CD14-positive monocyte (primary cell): ENCODE data around the gene ELMO1. TPM values are rescaled to one million over a fixed set of nuclear protein-coding genes. Genes with fewer than 3 reads are reported as not detected.

Source experiments
- DNase-seq, 3 donors: peaks; one replicate each; pipeline ENCODE4 v3.0.0-alpha.2; 2011 to 2022
- H2AFZ ChIP-seq: 2 replicates; pipeline ENCODE4 v1.6.0; 2012; ENCODE audit warnings: mild to moderate bottlenecking, low read depth, low read length, inconsistent platforms; ENCODE audit not compliant: insufficient read depth, poor library complexity, severe bottlenecking
- H3K27ac ChIP-seq, 2 donors: 1 replicate in 1 of 2; 2 replicates in 1 of 2; pipeline ENCODE4 v1.5.1; 2012 to 2013; ENCODE audit warnings: low read length in 2 of 2, control low read depth in 1 of 2, inconsistent platforms in 1 of 2, low read depth in 1 of 2, mild to moderate bottlenecking in 1 of 2
- H3K27me3 ChIP-seq, 2 donors: one replicate each; pipeline versions ENCODE4 v1.6.0 to v1.6.1; 2011 to 2013; ENCODE audit warnings: low read length in 2 of 2; ENCODE audit not compliant: control insufficient read depth in 2 of 2, insufficient read depth in 2 of 2
- H3K36me3 ChIP-seq, 2 donors: replicated peaks in 1 of 2; 1 replicate in 1 of 2; 2 replicates in 1 of 2; pipeline versions ENCODE4 v1.5.1 to v1.6.1; 2012 to 2013; ENCODE audit warnings: low read length in 2 of 2, control low read depth in 1 of 2, inconsistent platforms in 1 of 2, mild to moderate bottlenecking in 1 of 2; ENCODE audit not compliant: insufficient read depth in 2 of 2, control insufficient read depth in 1 of 2
- H3K4me1 ChIP-seq, 2 donors: 1 replicate in 1 of 2; 2 replicates in 1 of 2; pipeline versions ENCODE4 v1.5.1 to v1.6.1; 2012 to 2013; ENCODE audit warnings: low read length in 2 of 2, control low read depth in 1 of 2, inconsistent platforms in 1 of 2, mild to moderate bottlenecking in 1 of 2, moderate library complexity in 1 of 2; ENCODE audit not compliant: insufficient read depth in 2 of 2, control insufficient read depth in 1 of 2
- H3K4me2 ChIP-seq: replicated peaks from 2 replicates; pipeline ENCODE3; 2012; ENCODE audit warnings: low read length, moderate library complexity, mild to moderate bottlenecking; ENCODE audit not compliant: poor library complexity, severe bottlenecking; ENCODE audit errors: extremely low read depth
- H3K4me3 ChIP-seq, 3 experiments: fragments of 200-600 bp in 1 of 3; sonication (generic) in 1 of 3; replicated peaks in 1 of 3; 1 replicate in 2 of 3; 2 replicates in 1 of 3; pipeline ENCODE4 v1.5.1; 2011 to 2013; ENCODE audit warnings: low read length in 3 of 3, mild to moderate bottlenecking in 3 of 3, control low read depth in 2 of 3, low read depth in 2 of 3, inconsistent platforms in 1 of 3, moderate library complexity in 1 of 3
- H3K79me2 ChIP-seq: 2 replicates; pipeline ENCODE4 v1.6.0; 2012; ENCODE audit warnings: mild to moderate bottlenecking, control low read depth, inconsistent platforms, low read length, moderate library complexity; ENCODE audit not compliant: insufficient read depth
- H3K9ac ChIP-seq: 2 replicates; pipeline ENCODE4 v1.6.0; 2017; ENCODE audit warnings: low read length, mild to moderate bottlenecking; ENCODE audit not compliant: insufficient read depth, poor library complexity, severe bottlenecking
- H3K9me3 ChIP-seq, 2 donors: replicated peaks in 1 of 2; 1 replicate in 1 of 2; 2 replicates in 1 of 2; pipeline versions ENCODE4 v1.5.1 to v1.6.1; 2012 to 2013; ENCODE audit warnings: low read length in 2 of 2, control low read depth in 1 of 2; ENCODE audit not compliant: control insufficient read depth in 1 of 2, insufficient read depth in 1 of 2
- H4K20me1 ChIP-seq: 2 replicates; pipeline ENCODE4 v1.6.0; 2012; ENCODE audit warnings: mild to moderate bottlenecking, low read length, control low read depth, moderate library complexity; ENCODE audit not compliant: insufficient read depth
- H3K27ac Mint-ChIP-seq, 7 donors: one replicate each; pipeline ENCODE4 v1.8.0; 2020; ENCODE audit warnings: mild to moderate bottlenecking in 7 of 7, mixed read lengths in 7 of 7, moderate library complexity in 6 of 7, inconsistent platforms in 2 of 7
- H3K27me3 Mint-ChIP-seq, 3 donors: one replicate each; pipeline ENCODE4 v1.8.0; 2021 to 2022; ENCODE audit warnings: low read depth in 3 of 3, mild to moderate bottlenecking in 3 of 3, mixed read lengths in 3 of 3, moderate library complexity in 3 of 3, inconsistent platforms in 1 of 3
- H3K36me3 Mint-ChIP-seq, 2 donors: one replicate each; pipeline ENCODE4 v1.8.0; 2020; ENCODE audit warnings: mixed read lengths in 2 of 2, inconsistent platforms in 1 of 2, mild to moderate bottlenecking in 1 of 2
- H3K4me1 Mint-ChIP-seq: one replicate; pipeline ENCODE4 v1.8.0; 2020; ENCODE audit warnings: mild to moderate bottlenecking, mixed read lengths
- H3K4me3 Mint-ChIP-seq, 2 donors: one replicate each; pipeline ENCODE4 v1.8.0; 2020; ENCODE audit warnings: mild to moderate bottlenecking in 2 of 2, mixed read lengths in 2 of 2, moderate library complexity in 1 of 2
- H3K9me3 Mint-ChIP-seq, 7 donors: one replicate each; pipeline ENCODE4 v1.8.0; 2020 to 2022; ENCODE audit warnings: mixed read lengths in 7 of 7, mild to moderate bottlenecking in 6 of 7, moderate library complexity in 6 of 7, inconsistent platforms in 2 of 7
- WGBS: methylation state at CpG from one replicate; pipeline ENCODE4 v1.1.5; 2013; ENCODE audit warnings: missing lambda C conversion rate; ENCODE audit not compliant: insufficient coverage; 5-methylcytosine and 5-hydroxymethylcytosine counted together
- intact Hi-C, 2 donors: fragments of 100-400 bp; cut with micrococcal nuclease; formaldehyde crosslinking; loops; one replicate each; pipeline versions ENCODE4 v1.15.0 to v1.15.1; 2023
- polyA plus RNA-seq, 3 donors: library from polyadenylated mRNA; depleted of rRNA in 1 of 3; unstranded in 2 of 3; stranded (reverse) in 1 of 3; fragments of 300-500 nt in 2 of 3; fragments of >200 nt in 1 of 3; fragmentation: Illumina TruSeq in 2 of 3; gene quantifications; 1 replicate in 2 of 3; 2 replicates in 1 of 3; pipeline ENCODE4 v1.2.3, GENCODE V29; 2012 to 2021
- TF ChIP-seq, protein P1 (sequence below): fragments of 200-600 bp; IDR thresholded peaks from one replicate; pipeline ENCODE4 v1.8.0; 2022; ENCODE audit warnings: antibody characterized with exemption, mild to moderate bottlenecking

The ELMO1 gene
- polyA plus RNA-seq, 3 donors = 46.6 to 50.2 (median 46.7) TPM

DNA sequence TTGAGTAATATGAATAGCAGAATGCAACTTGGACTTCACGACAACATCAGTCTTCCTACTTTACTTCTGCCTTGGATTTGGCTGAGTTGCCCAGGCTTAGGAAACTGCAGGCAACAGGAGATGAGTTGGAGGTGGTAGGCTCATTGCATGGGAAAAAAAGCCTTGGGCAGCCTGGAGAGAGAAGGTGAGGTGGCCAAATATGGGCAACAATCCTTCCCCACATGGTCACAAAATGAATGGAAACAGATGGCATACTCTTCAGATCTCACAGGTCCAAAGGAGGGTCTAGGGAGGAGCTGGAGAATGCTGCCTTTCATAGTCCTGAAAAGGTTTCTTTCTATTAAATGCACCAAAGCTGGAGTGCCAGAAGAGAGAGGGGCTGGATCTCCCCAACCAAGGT lies 595.7 kb downstream of the ELMO1 start:
- Histone ChIP-seq H3K4me3 (no peak overlapping the region), H3K9ac (no peak overlapping the region), H4K20me1 (no peaks in the 10 kb centered on the region), H3K4me2 (no peak overlapping the region), H3K79me2 (no peaks in the 10 kb centered on the region), H3K27me3 (no peaks in the 10 kb centered on the region), H3K9me3 (peaks cover 7 to 8% of the 10 kb centered on the region in 2 donors), H2AFZ (no peak overlapping the region), H3K36me3 (peaks cover 24 to 53% of the 10 kb centered on the region in 2 donors), H3K27ac (no peak overlapping the region), H3K4me1 (no peaks in the 10 kb centered on the region)
- peaks cover 3 to 9% (median 7%) of the 10 kb centered on the region in 7 donors for H3K9me3 Mint-ChIP-seq
- peaks cover 8% of the 10 kb centered on the region for H3K4me1 Mint-ChIP-seq
- H3K36me3 Mint-ChIP-seq = peaks cover 45 to 59% of the 10 kb centered on the region in 2 donors
- no peak overlapping the region for H3K4me3 Mint-ChIP-seq
- no CpG with 5 or more reads among the region's 1 CpG for WGBS
- TF ChIP-seq, protein P1, sequence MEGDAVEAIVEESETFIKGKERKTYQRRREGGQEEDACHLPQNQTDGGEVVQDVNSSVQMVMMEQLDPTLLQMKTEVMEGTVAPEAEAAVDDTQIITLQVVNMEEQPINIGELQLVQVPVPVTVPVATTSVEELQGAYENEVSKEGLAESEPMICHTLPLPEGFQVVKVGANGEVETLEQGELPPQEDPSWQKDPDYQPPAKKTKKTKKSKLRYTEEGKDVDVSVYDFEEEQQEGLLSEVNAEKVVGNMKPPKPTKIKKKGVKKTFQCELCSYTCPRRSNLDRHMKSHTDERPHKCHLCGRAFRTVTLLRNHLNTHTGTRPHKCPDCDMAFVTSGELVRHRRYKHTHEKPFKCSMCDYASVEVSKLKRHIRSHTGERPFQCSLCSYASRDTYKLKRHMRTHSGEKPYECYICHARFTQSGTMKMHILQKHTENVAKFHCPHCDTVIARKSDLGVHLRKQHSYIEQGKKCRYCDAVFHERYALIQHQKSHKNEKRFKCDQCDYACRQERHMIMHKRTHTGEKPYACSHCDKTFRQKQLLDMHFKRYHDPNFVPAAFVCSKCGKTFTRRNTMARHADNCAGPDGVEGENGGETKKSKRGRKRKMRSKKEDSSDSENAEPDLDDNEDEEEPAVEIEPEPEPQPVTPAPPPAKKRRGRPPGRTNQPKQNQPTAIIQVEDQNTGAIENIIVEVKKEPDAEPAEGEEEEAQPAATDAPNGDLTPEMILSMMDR = no peak
- intact Hi-C loops = no loop called here
- no peaks in the 10 kb centered on the region for H3K27me3 Mint-ChIP-seq
- no peak for DNase-seq
- H3K27ac Mint-ChIP-seq = no peak overlapping the region

DNA sequence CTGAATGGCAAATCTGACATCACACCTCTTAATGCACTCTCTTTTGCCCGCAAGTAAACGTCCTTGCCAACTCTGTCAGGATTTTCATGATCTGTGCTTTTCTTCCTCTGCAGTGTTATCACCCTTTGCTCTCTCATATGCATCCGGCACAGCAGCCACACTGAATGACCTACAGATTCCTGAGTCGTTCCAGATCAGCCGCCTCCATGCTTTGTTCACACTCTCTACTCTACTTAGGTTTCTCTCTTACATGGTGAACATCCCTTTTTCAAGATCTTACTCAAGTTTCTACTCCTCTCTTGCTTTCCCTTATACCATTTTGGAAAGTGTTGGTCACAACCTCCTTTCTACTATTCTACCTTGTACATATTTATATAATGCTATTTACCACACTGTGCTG lies 596.6 kb downstream of the ELMO1 start:
- no peaks in the 10 kb centered on the region for H3K27me3 Mint-ChIP-seq
- Histone ChIP-seq H3K4me1 (no peaks in the 10 kb centered on the region), H3K4me2 (no peak overlapping the region), H3K36me3 (peaks cover 24 to 44% of the 10 kb centered on the region in 2 donors), H3K4me3 (no peak overlapping the region), H3K79me2 (no peaks in the 10 kb centered on the region), H3K9ac (no peak overlapping the region), H2AFZ (no peak overlapping the region), H3K9me3 (peaks cover 7 to 13% of the 10 kb centered on the region in 2 donors), H4K20me1 (no peaks in the 10 kb centered on the region), H3K27ac (no peak overlapping the region), H3K27me3 (no peaks in the 10 kb centered on the region)
- H3K9me3 Mint-ChIP-seq = peaks cover 7 to 17% (median 15%) of the 10 kb centered on the region in 7 donors
- H3K4me1 Mint-ChIP-seq = peaks cover 8% of the 10 kb centered on the region
- TF ChIP-seq, protein P1 = no peak
- H3K4me3 Mint-ChIP-seq = no peak overlapping the region
- no peak for DNase-seq
- WGBS = 77% methylated on average over 5 of the region's 5 CpGs
- no peak overlapping the region for H3K27ac Mint-ChIP-seq
- intact Hi-C loops = no loop called here
- H3K36me3 Mint-ChIP-seq = peaks cover 38 to 53% of the 10 kb centered on the region in 2 donors
